Caco-2 (cell line): Measurements from ENCODE around the gene EXOC6. TPM values are rescaled to one million over a fixed set of nuclear protein-coding genes. Genes with fewer than 3 reads are reported as not detected.

Experiments used
- BruUV-seq: library from RNA; stranded (reverse); fragments of 400-500 nt; replicated peaks from 2 replicates; lab custom pipeline; 2021; lab: Mats Ljungman, UMichigan
- CTCF ChIA-PET: fragments of 300-600 bp; sonication (Branson Sonifier 250); formaldehyde crosslinking; loops from one replicate; lab custom pipeline; 2022; ENCODE audit warnings: antibody characterized with exemption; lab: Charles Lee
- POLR2A ChIA-PET: fragments of 300-600 bp; sonication (Branson Sonifier 250); formaldehyde crosslinking; loops from one replicate; lab custom pipeline; 2022; ENCODE audit warnings: antibody characterized with exemption; lab: Charles Lee
- DNase-seq, 2 experiments: peaks; one replicate each; pipeline versions ENCODE4 v3.0.0 to v3.0.0-alpha.2; 2020 to 2022
- H3K27me3 ChIP-seq: replicated peaks from 2 replicates; pipeline ENCODE4 v1.6.0; 2011; ENCODE audit warnings: low read length; ENCODE audit not compliant: control insufficient read depth, insufficient read depth
- H3K36me3 ChIP-seq: 2 replicates; pipeline ENCODE4 v1.5.1; 2011; ENCODE audit warnings: low read length; ENCODE audit not compliant: control insufficient read depth, insufficient read depth
- H3K4me1 ChIP-seq: fragments of 250-450 bp; sonication (Bioruptor Pico); 2 replicates; pipeline ENCODE4 v1.5.1; 2020; ENCODE audit warnings: mild to moderate bottlenecking
- H3K4me3 ChIP-seq: 2 replicates; pipeline ENCODE4 v1.5.1; 2011; ENCODE audit warnings: low read depth, mild to moderate bottlenecking, control low read depth, low read length
- H3K9me3 ChIP-seq: fragments of 250-450 bp; sonication (Bioruptor Pico); 2 replicates; pipeline ENCODE4 v1.5.1; 2020; ENCODE audit warnings: mild to moderate bottlenecking, moderate library complexity
- H3K27ac Mint-ChIP-seq: one replicate; pipeline ENCODE4 v1.8.0; 2022; ENCODE audit warnings: mixed read lengths; ENCODE audit not compliant: unreplicated experiment
- H3K27me3 Mint-ChIP-seq: one replicate; pipeline ENCODE4 v1.8.0; 2022; ENCODE audit warnings: mixed read lengths; ENCODE audit not compliant: insufficient read depth, unreplicated experiment
- H3K36me3 Mint-ChIP-seq: one replicate; pipeline ENCODE4 v1.8.0; 2022; ENCODE audit warnings: mild to moderate bottlenecking, mixed read lengths; ENCODE audit not compliant: insufficient read depth, unreplicated experiment
- H3K4me1 Mint-ChIP-seq: one replicate; pipeline ENCODE4 v1.8.0; 2022; ENCODE audit warnings: low read depth, mixed read lengths; ENCODE audit not compliant: unreplicated experiment
- H3K4me3 Mint-ChIP-seq: one replicate; pipeline ENCODE4 v1.8.0; 2022; ENCODE audit warnings: mild to moderate bottlenecking, moderate library complexity, mixed read lengths; ENCODE audit not compliant: unreplicated experiment
- H3K9me3 Mint-ChIP-seq: one replicate; pipeline ENCODE4 v1.8.0; 2022; ENCODE audit warnings: mixed read lengths; ENCODE audit not compliant: unreplicated experiment
- CTCF ChIP-seq, 2 experiments: fragments of 200-600 bp in 1 of 2; IDR thresholded peaks; 1 replicate in 1 of 2; 2 replicates in 1 of 2; pipeline versions ENCODE4 v1.5.1 to v1.8.0; 2011 to 2022; ENCODE audit warnings: antibody characterized with exemption in 1 of 2, control low read depth in 1 of 2, inconsistent platforms in 1 of 2, low read depth in 1 of 2, low read length in 1 of 2, mild to moderate bottlenecking in 1 of 2, moderate library complexity in 1 of 2; ENCODE audit not compliant: insufficient read depth in 1 of 2, severe bottlenecking in 1 of 2, unreplicated experiment in 1 of 2
- intact Hi-C: fragments of 100-400 bp; cut with micrococcal nuclease; formaldehyde crosslinking; loops from one replicate; pipeline ENCODE4 v1.10.0; 2022; ENCODE audit not compliant: unreplicated experiment
- total RNA-seq: library from RNA; stranded (reverse); gene quantifications from 2 replicates; pipeline ENCODE4 v1.2.3, GENCODE V29; 2022

EXOC6 gene
- total RNA-seq, 1 experiment from 2014 or later = 12.5 TPM

GRCh38 chr10:92867235-92867634 is 18.9 kb downstream of the EXOC6 start:
- H3K4me3 Mint-ChIP-seq = no peak overlapping the region
- no peaks in the 10 kb centered on the region for H3K36me3 ChIP-seq
- no peaks in the 10 kb centered on the region for H3K4me1 ChIP-seq
- CTCF ChIA-PET = no interaction called here
- peaks cover 6% of the 10 kb centered on the region for H3K4me1 Mint-ChIP-seq
- H3K27ac Mint-ChIP-seq = no peak overlapping the region
- no peaks in the 10 kb centered on the region for H3K27me3 Mint-ChIP-seq
- intact Hi-C loops = no loop called here
- no peak for DNase-seq
- no peaks in the 10 kb centered on the region for H3K36me3 Mint-ChIP-seq
- POLR2A ChIA-PET = interaction anchor here (0.5 kb wide), 1 partner anchor 19 kb away, joined by 4 read pairs; the partner anchor contains the start of gene EXOC6
- BruUV-seq = no TSS peak
- TF ChIP-seq CTCF (IDR thresholded peaks at IDR 0.05; ENCODE audit: insufficient read depth in 1 of 2, low read depth in 1 of 2, low read length in 1 of 2, severe bottlenecking in 1 of 2, unreplicated experiment in 1 of 2) = no peak
- no peaks in the 10 kb centered on the region for H3K9me3 ChIP-seq
- H3K27me3 ChIP-seq = no peaks in the 10 kb centered on the region
- no peaks in the 10 kb centered on the region for H3K9me3 Mint-ChIP-seq
- no peak overlapping the region for H3K4me3 ChIP-seq

DNA sequence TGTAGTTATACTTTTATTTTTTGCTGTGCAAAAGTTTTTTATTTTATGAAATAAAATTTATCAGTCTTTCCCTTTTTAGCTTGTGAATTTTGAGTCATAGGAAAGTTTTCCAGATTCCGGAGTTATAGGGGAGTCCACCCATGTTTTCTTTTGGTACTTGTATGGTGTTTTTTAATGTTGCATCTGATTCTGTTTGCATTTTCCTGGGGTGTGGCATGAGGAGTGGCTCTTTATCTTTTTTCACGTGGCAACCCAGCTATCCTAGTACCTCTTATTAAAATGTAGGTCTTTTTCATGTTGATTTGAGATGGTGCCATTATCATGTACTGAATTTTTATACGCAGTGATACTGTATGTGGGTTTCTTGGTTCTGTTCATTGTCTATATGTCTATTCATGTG is 19.7 kb downstream of the EXOC6 start:
- H3K27me3 ChIP-seq = no peaks in the 10 kb centered on the region
- Mint-ChIP-seq H3K9me3 (no peaks in the 10 kb centered on the region), H3K4me3 (no peak overlapping the region), H3K27ac (no peak overlapping the region), H3K27me3 (no peaks in the 10 kb centered on the region), H3K4me1 (peaks cover 6% of the 10 kb centered on the region), H3K36me3 (no peaks in the 10 kb centered on the region)
- POLR2A ChIA-PET = no interaction called here
- H3K4me1 ChIP-seq = no peaks in the 10 kb centered on the region
- TF ChIP-seq CTCF (IDR thresholded peaks at IDR 0.05; ENCODE audit: insufficient read depth in 1 of 2, low read depth in 1 of 2, low read length in 1 of 2, severe bottlenecking in 1 of 2, unreplicated experiment in 1 of 2) = no peak
- no peak overlapping the region for H3K4me3 ChIP-seq
- H3K36me3 ChIP-seq = no peaks in the 10 kb centered on the region
- no TSS peak for BruUV-seq
- intact Hi-C loops = no loop called here
- DNase-seq = no peak
- H3K9me3 ChIP-seq = no peaks in the 10 kb centered on the region
- CTCF ChIA-PET = no interaction called here

DNA sequence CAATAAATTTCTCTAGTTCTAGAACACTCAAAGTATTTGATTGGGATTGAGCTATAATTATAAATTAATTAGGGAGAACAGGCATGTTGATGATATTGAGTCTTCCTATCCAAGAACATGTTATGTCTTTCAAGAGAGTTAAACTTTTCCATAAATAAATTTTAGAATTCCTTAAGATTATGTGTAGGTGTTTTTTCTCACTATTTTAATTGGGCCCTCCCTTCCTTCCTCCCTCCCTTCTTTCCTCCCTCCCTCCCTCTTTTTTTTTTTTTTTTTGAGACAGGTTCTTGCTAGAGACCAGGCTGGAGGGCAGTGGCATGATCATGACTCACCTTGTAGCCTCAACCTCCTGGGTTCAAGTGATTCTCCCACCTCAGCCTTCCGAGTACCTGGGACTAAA is 20.2 kb downstream of the EXOC6 start:
- CTCF ChIA-PET = no interaction called here
- Mint-ChIP-seq H3K4me1 (peaks cover 6% of the 10 kb centered on the region), H3K27ac (no peak overlapping the region), H3K4me3 (no peak overlapping the region), H3K9me3 (no peaks in the 10 kb centered on the region), H3K36me3 (no peaks in the 10 kb centered on the region), H3K27me3 (no peaks in the 10 kb centered on the region)
- DNase-seq = no peak
- POLR2A ChIA-PET = no interaction called here
- Histone ChIP-seq H3K27me3 (no peaks in the 10 kb centered on the region), H3K9me3 (no peaks in the 10 kb centered on the region), H3K4me1 (no peaks in the 10 kb centered on the region), H3K4me3 (no peak overlapping the region), H3K36me3 (no peaks in the 10 kb centered on the region)
- TF ChIP-seq CTCF (IDR thresholded peaks at IDR 0.05; ENCODE audit: insufficient read depth in 1 of 2, low read depth in 1 of 2, low read length in 1 of 2, severe bottlenecking in 1 of 2, unreplicated experiment in 1 of 2) = no peak
- intact Hi-C loops = no loop called here
- no TSS peak for BruUV-seq
